ENCODE results near the gene PSMD5. TPM values are rescaled to one million over a fixed set of nuclear protein-coding genes. Genes with fewer than 3 reads are reported as not detected.

The PSMD5 gene
- total and polyA plus RNA-seq, 10 of the 15 experiments (the other 5 are each of a cell fraction or from before 2014, with no cell fraction given): 8.8 to 47.7 (median 25.1) TPM

DNA sequence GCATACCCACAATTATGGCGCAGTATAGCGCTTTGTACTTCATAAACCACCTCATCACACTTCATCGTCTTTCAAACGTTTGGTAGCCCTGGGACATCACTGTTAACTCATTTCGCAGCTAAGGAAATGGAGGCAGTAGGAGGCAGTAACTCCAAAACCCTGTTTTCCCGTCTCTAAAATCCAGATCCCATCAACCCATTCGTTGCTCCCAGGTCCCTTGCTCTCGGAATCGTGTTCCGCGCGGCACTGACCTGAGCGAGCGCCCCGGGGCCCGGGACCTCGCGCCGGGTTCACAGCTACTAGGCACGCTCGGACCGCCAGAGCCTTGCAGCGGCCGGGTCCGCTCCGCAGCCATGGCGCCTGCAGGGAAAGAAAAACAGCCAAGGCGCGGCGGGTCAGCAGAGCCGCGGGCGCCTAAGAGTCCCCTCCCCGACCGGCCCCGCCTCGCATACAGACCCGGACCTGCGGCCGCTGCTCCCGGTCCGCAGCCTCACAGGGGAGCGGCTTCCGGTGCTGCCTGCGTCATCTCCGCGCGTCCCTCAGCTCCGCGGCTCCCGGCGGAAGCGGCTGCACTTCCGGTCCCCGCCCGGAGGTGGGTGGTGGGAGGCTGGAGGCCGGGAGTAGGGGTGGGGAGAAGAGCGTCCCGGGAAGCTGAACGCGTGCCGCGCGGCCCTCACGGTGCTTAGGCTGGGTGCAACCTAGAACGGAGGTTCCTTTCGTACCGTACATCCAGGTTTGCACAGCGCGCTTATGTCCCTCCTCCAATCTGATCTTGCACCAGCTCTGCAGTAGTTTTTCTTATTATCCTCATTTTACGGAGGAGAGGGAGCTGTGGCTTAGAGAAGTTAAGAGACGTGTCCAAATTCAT lies 49.6 kb downstream of the PSMD5 start, which contains the start of gene FBXW2 (continued):
- TF ChIP-seq SP1 (IDR thresholded peaks at IDR 0.05; ENCODE audit: low read depth, low read length): peak; percentile 50
- TF ChIP-seq, protein P1, sequence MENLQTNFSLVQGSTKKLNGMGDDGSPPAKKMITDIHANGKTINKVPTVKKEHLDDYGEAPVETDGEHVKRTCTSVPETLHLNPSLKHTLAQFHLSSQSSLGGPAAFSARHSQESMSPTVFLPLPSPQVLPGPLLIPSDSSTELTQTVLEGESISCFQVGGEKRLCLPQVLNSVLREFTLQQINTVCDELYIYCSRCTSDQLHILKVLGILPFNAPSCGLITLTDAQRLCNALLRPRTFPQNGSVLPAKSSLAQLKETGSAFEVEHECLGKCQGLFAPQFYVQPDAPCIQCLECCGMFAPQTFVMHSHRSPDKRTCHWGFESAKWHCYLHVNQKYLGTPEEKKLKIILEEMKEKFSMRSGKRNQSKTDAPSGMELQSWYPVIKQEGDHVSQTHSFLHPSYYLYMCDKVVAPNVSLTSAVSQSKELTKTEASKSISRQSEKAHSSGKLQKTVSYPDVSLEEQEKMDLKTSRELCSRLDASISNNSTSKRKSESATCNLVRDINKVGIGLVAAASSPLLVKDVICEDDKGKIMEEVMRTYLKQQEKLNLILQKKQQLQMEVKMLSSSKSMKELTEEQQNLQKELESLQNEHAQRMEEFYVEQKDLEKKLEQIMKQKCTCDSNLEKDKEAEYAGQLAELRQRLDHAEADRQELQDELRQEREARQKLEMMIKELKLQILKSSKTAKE (IDR thresholded peaks at IDR 0.05; ENCODE audit: low read depth, poor library complexity, severe bottlenecking): no peak
- no peak for TF ChIP-seq RAD21 (IDR thresholded peaks at IDR 0.05; ENCODE audit: insufficient read depth, low read depth, low read length)
- TF ChIP-seq, protein P2, sequence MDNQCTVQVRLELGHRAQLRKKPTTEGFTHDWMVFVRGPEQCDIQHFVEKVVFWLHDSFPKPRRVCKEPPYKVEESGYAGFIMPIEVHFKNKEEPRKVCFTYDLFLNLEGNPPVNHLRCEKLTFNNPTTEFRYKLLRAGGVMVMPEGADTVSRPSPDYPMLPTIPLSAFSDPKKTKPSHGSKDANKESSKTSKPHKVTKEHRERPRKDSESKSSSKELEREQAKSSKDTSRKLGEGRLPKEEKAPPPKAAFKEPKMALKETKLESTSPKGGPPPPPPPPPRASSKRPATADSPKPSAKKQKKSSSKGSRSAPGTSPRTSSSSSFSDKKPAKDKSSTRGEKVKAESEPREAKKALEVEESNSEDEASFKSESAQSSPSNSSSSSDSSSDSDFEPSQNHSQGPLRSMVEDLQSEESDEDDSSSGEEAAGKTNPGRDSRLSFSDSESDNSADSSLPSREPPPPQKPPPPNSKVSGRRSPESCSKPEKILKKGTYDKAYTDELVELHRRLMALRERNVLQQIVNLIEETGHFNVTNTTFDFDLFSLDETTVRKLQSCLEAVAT (IDR thresholded peaks at IDR 0.05): 0 out of 2 replicates have a peak, but pooled peaks have one; percentile 31
- peak; percentile 93 for TF ChIP-seq IKZF1 (conservative IDR thresholded peaks at IDR 0.05)

DNA sequence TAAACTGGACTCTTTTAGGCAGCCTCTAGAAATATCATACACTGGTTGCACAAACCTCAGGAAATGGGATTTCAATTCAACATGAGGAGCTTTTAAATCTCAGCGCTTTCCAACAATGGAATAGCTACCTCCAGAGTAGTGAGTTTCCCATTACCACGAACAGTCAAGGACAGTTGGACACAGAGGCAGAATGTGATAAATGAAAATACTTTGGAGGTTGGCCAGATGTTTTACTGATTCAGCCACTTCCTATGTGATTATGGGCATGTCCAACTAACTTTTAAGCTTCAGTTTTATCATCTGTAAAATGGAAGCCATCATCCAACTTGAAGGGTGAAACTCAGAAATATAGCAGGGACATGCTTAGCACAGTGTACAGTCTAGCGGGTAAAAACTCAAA lies 51.6 kb downstream of the PSMD5 start:
- Histone ChIP-seq H3K9me3 (replicated peaks; ENCODE audit: control insufficient read depth, insufficient read depth, low read length) (no peaks in the 10 kb centered on the region; the same call in 2 of the 3 replicates), H4K20me1 (ENCODE audit: control insufficient read depth, insufficient read depth) (no peaks in the 10 kb centered on the region), H3K79me2 (ENCODE audit: control insufficient read depth, insufficient read depth, low read length) (peaks cover 72% of the 10 kb centered on the region), H3K4me2 (ENCODE audit: control insufficient read depth, insufficient read depth) (peak overlapping the region; percentile 88), H3K27ac (ENCODE audit: control insufficient read depth, insufficient read depth) (no peak overlapping the region), H3K4me3 (peak overlapping the region; percentile 90), H3K4me1 (ENCODE audit: control insufficient read depth, insufficient read depth, low read length) (peaks cover 9% of the 10 kb centered on the region), H3K27me3 (replicated peaks in 1 of 2; ENCODE audit: control insufficient read depth in 2 of 2, insufficient read depth in 2 of 2, low read length in 1 of 2) (no peaks in the 10 kb centered on the region), H3K36me3 (ENCODE audit: control insufficient read depth in 2 of 2, insufficient read depth in 2 of 2, low read length in 1 of 2) (peaks cover 0 to 6% of the 10 kb centered on the region in 2 experiments; a peak in 1 of 4 replicates), H3K9ac (ENCODE audit: control insufficient read depth, insufficient read depth, low read length) (peak overlapping the region; percentile 12; the same call in 1 of the 2 replicates), H2AFZ (ENCODE audit: control insufficient read depth, low read depth, low read length) (no peak overlapping the region)
- RAD21 ChIA-PET (ENCODE audit: unreplicated experiment): no interaction called here
- TF ChIP-seq, protein P3, sequence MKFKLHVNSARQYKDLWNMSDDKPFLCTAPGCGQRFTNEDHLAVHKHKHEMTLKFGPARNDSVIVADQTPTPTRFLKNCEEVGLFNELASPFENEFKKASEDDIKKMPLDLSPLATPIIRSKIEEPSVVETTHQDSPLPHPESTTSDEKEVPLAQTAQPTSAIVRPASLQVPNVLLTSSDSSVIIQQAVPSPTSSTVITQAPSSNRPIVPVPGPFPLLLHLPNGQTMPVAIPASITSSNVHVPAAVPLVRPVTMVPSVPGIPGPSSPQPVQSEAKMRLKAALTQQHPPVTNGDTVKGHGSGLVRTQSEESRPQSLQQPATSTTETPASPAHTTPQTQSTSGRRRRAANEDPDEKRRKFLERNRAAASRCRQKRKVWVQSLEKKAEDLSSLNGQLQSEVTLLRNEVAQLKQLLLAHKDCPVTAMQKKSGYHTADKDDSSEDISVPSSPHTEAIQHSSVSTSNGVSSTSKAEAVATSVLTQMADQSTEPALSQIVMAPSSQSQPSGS (IDR thresholded peaks at IDR 0.05; ENCODE audit: low read length): no peak
- TF ChIP-seq GATAD2B (conservative IDR thresholded peaks at IDR 0.05; ENCODE audit: low read depth) (no peak), PML (IDR thresholded peaks at IDR 0.05; ENCODE audit: low read length) (no peak), SUPT20H (IDR thresholded peaks at IDR 0.05; ENCODE audit: borderline replicate concordance, control insufficient read depth, low read depth, low read length) (no peak), CBX5 (IDR thresholded peaks at IDR 0.05; ENCODE audit: low read depth) (no peak)
- TF ChIP-seq, protein P2 (IDR thresholded peaks at IDR 0.05): no peak
- FAIRE-seq: no peak
- SMC1A ChIA-PET (ENCODE audit: uncharacterized antibody, unreplicated experiment): interaction anchor here (1.3 kb wide), 1 partner anchor 15 kb away, joined by 3 read pairs; no protein-coding TSS in a partner anchor
- no peak for ATAC-seq
- POLR2A ChIA-PET: interaction anchor here (1.0 kb wide), 1 partner anchor 136 kb away, joined by 5 read pairs; the partner anchor contains the start of gene TRAF1
- in situ Hi-C loops (cut with MboI): no loop called here
- BruUV-seq (replicated peaks): no TSS peak
- DNase-seq (ENCODE audit: low read depth, low spot score): no peak
- CTCF ChIA-PET: no interaction called here
- 100% methylated on average over 3 of the region's 3 CpGs for WGBS (ENCODE audit: insufficient coverage, insufficient replicate concordance, low lambda C conversion rate, missing lambda C conversion rate)
- intact Hi-C loops (cut with micrococcal nuclease; ENCODE audit: unreplicated experiment): loop anchor here (5.0 kb wide), 2 partner anchors 86 to 141 kb away; partner anchors contain the start of gene PHF19

Data from GM12878 (cell line).